ENCODE measurements around the gene ANKRD45. TPM values are rescaled to one million over a fixed set of nuclear protein-coding genes. Genes with fewer than 3 reads are reported as not detected.
A peak's percentile ranks its signal among the peaks of the same experiment; 100 is the strongest.
"Not testable (repeated sequence)": the region's sequence is repeated elsewhere in the genome, so short reads cannot be mapped to it uniquely, and the experiment has no call there.

The ANKRD45 gene
- total RNA-seq, 1 experiment from 2014 or later, result not detected

- not testable (repeated sequence) for DNase-seq (ENCODE audit: low read depth)
Measured at GRCh38 chr1:173642450-173643139, 27.1 kb downstream of the ANKRD45 start.

- peak; percentile 7 for DNase-seq (ENCODE audit: low read depth)
Measured at GRCh38 chr1:173639102-173639501, 30.5 kb downstream of the ANKRD45 start.

GRCh38 chr1:173638043-173639021 is 31.3 kb downstream of the ANKRD45 start:
- DNase-seq (ENCODE audit: low read depth), result no peak

GRCh38 chr1:173637236-173638042 is 32.2 kb downstream of the ANKRD45 start:
- not testable (repeated sequence) for DNase-seq (ENCODE audit: low read depth)

- DNase-seq (ENCODE audit: low read depth), result no peak
Measured at GRCh38 chr1:173635116-173635515, 34.5 kb downstream of the ANKRD45 start, which contains the start of gene TEX50. Gene TEX50, plus strand, starts transcription at chr1:173635338. Its CDS starts 184 bp downstream, at chr1:173635522.

GRCh38 chr1:173628888-173629287 is 40.8 kb downstream of the ANKRD45 start:
- DNase-seq (ENCODE audit: low read depth), result peak; percentile 6

GRCh38 chr1:173627269-173627668 is 42.4 kb downstream of the ANKRD45 start:
- no peak for DNase-seq (ENCODE audit: low read depth)

GRCh38 chr1:173616859-173617258 is 52.8 kb downstream of the ANKRD45 start:
- DNase-seq (ENCODE audit: low read depth), result no peak

- not testable (repeated sequence) for DNase-seq (ENCODE audit: low read depth)
Measured at GRCh38 chr1:173613086-173613485, 56.6 kb downstream of the ANKRD45 start.

GRCh38 chr1:173608503-173609216 is 61.0 kb downstream of the ANKRD45 start:
- no peak for DNase-seq (ENCODE audit: low read depth)

- peak; percentile 10 for DNase-seq (ENCODE audit: low read depth)
Measured at GRCh38 chr1:173603056-173603591, 66.5 kb downstream of the ANKRD45 start, which contains the start of gene SLC9C2. Gene SLC9C2, minus strand, starts transcription at chr1:173603072. Its CDS starts 1,296 bp downstream, at chr1:173601776.

GRCh38 chr1:173601588-173601987 is 68.1 kb downstream of the ANKRD45 start:
- DNase-seq (ENCODE audit: low read depth), result no peak

GRCh38 chr1:173596097-173596825 is 73.4 kb downstream of the ANKRD45 start:
- DNase-seq (ENCODE audit: low read depth), result no peak

GRCh38 chr1:173591138-173591537 is 78.5 kb downstream of the ANKRD45 start:
- not testable (repeated sequence) for DNase-seq (ENCODE audit: low read depth)

- peak; percentile 61 for DNase-seq (ENCODE audit: low read depth)
Measured at GRCh38 chr1:173590557-173590956, 79.1 kb downstream of the ANKRD45 start.

GRCh38 chr1:173581383-173582079 is 88.1 kb downstream of the ANKRD45 start:
- DNase-seq (ENCODE audit: low read depth), result no peak

- no peak for DNase-seq (ENCODE audit: low read depth)
Measured at GRCh38 chr1:173580658-173581057, 89.0 kb downstream of the ANKRD45 start.

GRCh38 chr1:173580071-173580470 is 89.6 kb downstream of the ANKRD45 start:
- DNase-seq (ENCODE audit: low read depth), result no peak

- DNase-seq (ENCODE audit: low read depth), result no peak
Measured at GRCh38 chr1:173573596-173573995, 96.1 kb downstream of the ANKRD45 start.
